ENCODE measurements around the gene AKAP6. TPM values are rescaled to one million over a fixed set of nuclear protein-coding genes. Genes with fewer than 3 reads are reported as not detected.
"Not testable (repeated sequence)": the region's sequence is repeated elsewhere in the genome, so short reads cannot be mapped to it uniquely, and the experiment has no call there.

Gene AKAP6
- total and polyA plus RNA-seq, 8 donors, result 3.7 to 7.2 (median 6.0) TPM

- H3K4me3 ChIP-seq, result no peak overlapping the region
- ATAC-seq (no peak), DNase-seq (no peak)
- no peaks in the 10 kb centered on the region for H3K9me3 ChIP-seq
- H3K27me3 ChIP-seq, result no peaks in the 10 kb centered on the region
- H3K27ac ChIP-seq, result no peak overlapping the region
- TF ChIP-seq CTCF (IDR thresholded peaks at IDR 0.05), result no peak
- no peaks in the 10 kb centered on the region for H3K4me1 ChIP-seq
- H3K36me3 ChIP-seq, result no peaks in the 10 kb centered on the region
- intact Hi-C loops (cut with DNase I), result no loop called here
These were observed 54.4 kb downstream of the AKAP6 start for GRCh38 chr14:32383364-32384009.

- DNase-seq (no peak), ATAC-seq (no peak)
- H3K27me3 ChIP-seq, result no peaks in the 10 kb centered on the region
- H3K9me3 ChIP-seq, result no peaks in the 10 kb centered on the region
- no peak overlapping the region for H3K27ac ChIP-seq
- intact Hi-C loops (cut with DNase I), result no loop called here
- TF ChIP-seq CTCF (IDR thresholded peaks at IDR 0.05), result no peak
- no peaks in the 10 kb centered on the region for H3K4me1 ChIP-seq
- H3K4me3 ChIP-seq, result no peak overlapping the region
- H3K36me3 ChIP-seq, result no peaks in the 10 kb centered on the region
These were observed 55.4 kb downstream of the AKAP6 start for GRCh38 chr14:32384464-32384863.

GRCh38 chr14:32387295-32387694 is 58.2 kb downstream of the AKAP6 start:
- H3K4me3 ChIP-seq; H3K36me3 ChIP-seq; H3K4me1 ChIP-seq; H3K27ac ChIP-seq; ATAC-seq; H3K9me3 ChIP-seq; intact Hi-C loops (cut with DNase I); H3K27me3 ChIP-seq; DNase-seq: not testable (repeated sequence)

- Histone ChIP-seq H3K9me3 (no peaks in the 10 kb centered on the region), H3K4me1 (no peaks in the 10 kb centered on the region), H3K27me3 (no peaks in the 10 kb centered on the region), H3K36me3 (no peaks in the 10 kb centered on the region), H3K4me3 (no peak overlapping the region), H3K27ac (no peak overlapping the region)
- ATAC-seq (no peak), DNase-seq (no peak)
- no peak for TF ChIP-seq CTCF (IDR thresholded peaks at IDR 0.05)
- intact Hi-C loops (cut with DNase I), result no loop called here
These were observed 64.0 kb downstream of the AKAP6 start for GRCh38 chr14:32393119-32393518.

GRCh38 chr14:32394038-32394437 is 64.9 kb downstream of the AKAP6 start:
- Histone ChIP-seq H3K36me3 (no peaks in the 10 kb centered on the region), H3K9me3 (no peaks in the 10 kb centered on the region), H3K27me3 (no peaks in the 10 kb centered on the region), H3K27ac (no peak overlapping the region), H3K4me1 (no peaks in the 10 kb centered on the region), H3K4me3 (no peak overlapping the region)
- TF ChIP-seq CTCF (IDR thresholded peaks at IDR 0.05), result no peak
- DNase-seq (no peak), ATAC-seq (no peak)
- intact Hi-C loops (cut with DNase I), result no loop called here

- Histone ChIP-seq H3K4me3 (no peak overlapping the region), H3K9me3 (no peaks in the 10 kb centered on the region), H3K27ac (no peak overlapping the region), H3K36me3 (no peaks in the 10 kb centered on the region), H3K4me1 (no peaks in the 10 kb centered on the region), H3K27me3 (no peaks in the 10 kb centered on the region)
- intact Hi-C loops (cut with DNase I), result no loop called here
- no peak for TF ChIP-seq CTCF (IDR thresholded peaks at IDR 0.05)
- DNase-seq (no peak), ATAC-seq (no peak)
These were observed 67.8 kb downstream of the AKAP6 start for GRCh38 chr14:32396885-32397284.
